Activated CD4-positive, alpha-beta T cell treated with anti-CD3 and anti-CD28 coated beads, Interleukin-10, Interleukin-2, amounts not matched to agents 100 ng/mL and 50 ng/mL, durations not matched to agents 16 hours and 8 hours (primary cell): Measurements from ENCODE around the gene MRTFB.

Experiments used
- DNase-seq: peaks from one replicate; pipeline ENCODE4 v3.0.0-alpha.2; 2020

The MRTFB gene

DNA sequence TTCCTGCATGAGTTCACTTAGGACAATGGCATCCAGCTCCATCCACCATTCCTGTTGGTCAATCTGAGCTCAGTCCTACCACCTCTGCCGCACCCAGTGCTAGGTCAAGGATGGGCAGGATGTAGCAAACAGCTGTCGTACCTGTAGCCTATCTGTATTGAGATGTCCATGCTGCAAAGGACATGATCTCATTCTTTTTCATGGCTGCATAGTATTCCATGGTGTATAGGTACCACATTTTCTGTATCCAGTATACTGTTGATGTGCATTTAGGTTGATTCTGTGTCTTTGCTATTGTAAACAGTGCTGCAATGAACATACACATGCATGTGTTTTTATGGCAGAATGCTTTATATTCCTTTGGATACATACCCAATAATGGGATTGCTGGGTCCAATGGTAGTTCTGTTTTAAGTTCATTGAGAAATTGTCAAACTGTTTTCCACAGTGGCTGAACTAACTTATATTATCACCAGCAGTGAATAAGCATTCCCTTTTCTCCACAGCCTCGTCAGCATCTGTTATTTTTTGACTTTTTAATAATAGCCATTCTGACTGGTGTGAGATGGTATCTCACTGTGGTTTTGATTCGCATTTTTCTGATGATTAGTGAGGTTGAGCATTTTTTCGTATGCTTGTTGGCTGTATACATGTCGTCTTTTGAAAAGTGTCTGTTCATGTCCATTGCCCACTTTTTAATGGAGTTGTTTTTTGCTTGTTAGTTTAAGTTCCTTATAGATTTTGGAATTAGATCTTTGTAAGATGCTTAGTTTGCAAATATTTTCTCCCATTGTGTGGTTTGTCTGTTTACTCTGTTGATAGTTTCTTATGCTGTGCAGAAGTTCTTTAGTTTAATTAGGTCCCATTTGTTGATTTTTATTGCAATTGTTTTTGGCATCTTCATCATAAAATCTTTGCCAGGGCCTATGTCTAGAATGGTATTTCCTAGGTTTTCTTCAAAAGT, 7.2 kb upstream of the MRTFB start:
- no peak for DNase-seq

DNA sequence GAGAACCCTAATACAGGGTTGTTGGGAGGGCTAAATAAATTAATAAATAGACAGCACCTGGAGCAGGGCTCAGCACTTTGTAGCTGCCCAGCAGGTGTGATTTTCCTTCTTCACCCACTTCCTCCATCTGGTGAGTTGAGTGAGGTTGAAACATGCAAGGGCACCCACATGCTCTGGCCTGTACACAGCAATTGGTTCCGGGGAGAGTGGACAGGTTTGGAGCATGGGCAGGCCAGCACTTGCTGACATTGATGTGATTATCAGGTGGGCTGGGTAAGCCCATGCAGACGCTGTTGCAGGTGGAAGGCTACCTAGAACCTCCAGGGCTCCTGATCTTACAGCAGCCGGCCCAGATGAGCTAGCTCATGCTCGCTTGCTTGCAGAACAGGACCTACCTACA, 1.3 kb upstream of the MRTFB start:
- no peak for DNase-seq

DNA sequence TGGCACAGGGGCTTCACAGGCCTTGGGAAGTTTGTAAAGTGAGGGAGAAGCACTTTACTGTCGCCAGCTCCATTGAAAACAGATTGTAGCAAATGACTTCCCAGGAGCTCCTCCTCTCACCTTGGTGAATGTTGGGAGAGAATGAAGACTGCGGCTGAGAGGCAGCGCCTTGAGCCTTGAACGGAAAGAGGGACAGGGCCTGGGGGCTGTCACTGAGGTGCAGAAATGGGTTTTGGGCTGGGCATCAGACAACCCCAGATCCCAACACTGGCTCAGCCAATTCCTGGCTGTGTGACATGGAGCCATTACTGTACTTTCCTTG, 603 bp upstream of the MRTFB start:
- no peak for DNase-seq

- DNase-seq = no peak
These were observed 605 bp downstream of the MRTFB start for GRCh38 chr16:14071576-14072271.

GRCh38 chr16:14072360-14072759, 1.2 kb downstream of the MRTFB start:
- no peak for DNase-seq

GRCh38 chr16:14074544-14074943, 3.4 kb downstream of the MRTFB start:
- no peak for DNase-seq

- no peak for DNase-seq
These were observed 6.8 kb downstream of the MRTFB start for GRCh38 chr16:14077918-14078317.

DNA sequence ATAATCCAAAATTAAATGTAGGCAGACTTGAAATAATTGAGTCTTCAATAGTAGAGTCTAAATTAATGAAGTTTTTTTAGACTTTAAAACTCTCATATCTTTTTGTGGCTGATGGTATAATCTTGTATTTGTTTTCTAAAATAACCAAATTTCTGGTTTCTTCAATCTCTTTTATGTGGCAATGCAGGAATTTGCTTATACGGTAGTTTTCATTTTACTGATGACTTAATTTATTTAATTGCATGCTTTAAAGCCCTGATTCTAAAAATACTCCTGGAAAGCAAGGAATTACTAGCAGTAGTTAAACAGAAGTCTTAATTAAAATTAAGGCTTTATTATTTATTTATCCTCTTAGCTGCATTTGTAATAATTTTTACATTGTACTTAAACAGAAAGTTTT, 15.4 kb downstream of the MRTFB start:
- no peak for DNase-seq

GRCh38 chr16:14087181-14087580, 16.1 kb downstream of the MRTFB start:
- no peak for DNase-seq

DNA sequence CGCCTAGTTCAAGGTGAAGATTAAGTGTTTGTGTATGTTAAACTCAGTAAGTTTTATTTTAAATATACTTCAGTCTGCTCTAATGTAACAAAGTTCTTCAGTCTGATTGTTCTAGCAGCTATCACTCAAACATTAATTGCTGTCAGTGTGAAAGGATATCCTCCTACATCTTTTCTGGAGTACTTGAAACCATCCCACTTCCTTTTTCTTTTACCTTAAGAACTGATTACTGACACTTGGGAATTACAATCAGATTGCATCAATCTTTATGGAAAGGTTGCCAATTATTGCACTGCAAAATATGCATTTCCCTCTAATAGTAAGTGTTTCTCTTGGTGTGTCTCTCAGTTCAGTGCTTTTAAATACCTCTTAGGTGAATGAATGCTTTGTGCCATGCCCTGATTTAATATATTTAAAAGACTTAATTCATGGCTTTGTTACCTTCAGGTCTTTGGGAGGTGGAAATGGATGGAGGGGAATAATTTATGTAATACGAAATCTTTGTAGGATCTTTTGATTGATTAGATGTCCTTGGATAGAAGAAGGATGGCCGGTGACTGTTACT, 16.6 kb downstream of the MRTFB start:
- DNase-seq = no peak

DNA sequence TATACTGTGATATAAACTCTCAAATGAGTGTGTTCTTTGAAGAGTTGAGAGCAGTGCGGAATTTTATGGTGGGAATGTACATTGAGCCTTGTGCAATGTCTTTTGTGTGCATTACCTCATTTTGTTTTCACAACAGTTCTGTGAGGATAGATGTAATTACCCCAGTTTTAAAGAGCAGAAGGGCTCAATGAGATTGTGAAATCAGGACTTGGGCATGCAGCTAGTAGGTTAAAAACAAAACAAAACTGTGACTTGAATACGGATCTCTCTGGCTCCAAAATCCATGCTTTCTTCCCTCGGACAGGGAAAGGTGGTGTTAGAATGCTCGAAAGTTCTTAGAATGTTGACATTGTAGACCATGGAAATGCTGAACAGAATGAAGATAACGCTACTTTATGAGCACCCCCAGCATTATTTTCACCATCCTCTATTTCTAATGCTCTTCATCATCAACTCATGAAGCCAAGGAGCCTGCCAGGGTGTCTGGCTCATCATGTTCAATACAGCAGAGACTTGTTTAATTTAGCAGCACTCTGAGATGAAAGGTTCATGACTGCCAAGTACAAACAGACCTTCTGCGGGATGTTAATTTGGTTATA, 17.1 kb downstream of the MRTFB start:
- DNase-seq = no peak

- no peak for DNase-seq
These were observed 18.2 kb downstream of the MRTFB start for GRCh38 chr16:14089283-14089823.

- no peak for DNase-seq
These were observed 21.4 kb downstream of the MRTFB start for GRCh38 chr16:14092561-14092960.

DNA sequence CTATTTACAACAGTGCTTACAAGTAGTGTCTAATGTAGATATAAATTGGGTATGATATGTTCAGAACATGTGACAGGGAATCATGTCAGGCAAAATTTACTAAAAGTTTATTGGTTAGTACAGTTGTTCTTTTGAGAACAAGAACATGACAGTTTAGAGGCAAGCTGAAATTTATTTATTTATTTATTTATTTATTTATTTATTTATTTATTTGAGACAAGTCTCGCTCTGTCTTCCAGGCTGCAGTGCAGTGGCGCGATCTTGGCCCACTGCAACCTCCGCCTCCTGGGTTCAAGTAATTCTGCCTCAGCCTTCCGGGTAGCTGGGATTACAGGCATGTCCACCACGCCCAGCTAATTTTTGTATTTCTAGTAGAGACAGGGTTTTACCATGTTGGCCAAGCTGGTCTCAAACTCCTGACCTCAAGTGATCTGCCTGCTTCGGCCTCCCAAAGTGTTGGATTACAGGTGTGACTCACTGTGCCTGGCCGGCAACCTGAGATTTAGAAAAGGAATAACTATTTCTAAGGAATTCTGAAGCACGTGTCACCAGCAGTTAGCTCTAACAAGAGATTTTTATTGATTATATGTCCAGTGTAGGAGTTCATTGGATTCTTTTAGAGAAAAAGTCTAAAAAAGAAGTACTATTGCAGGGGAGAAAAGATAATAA, 24.9 kb downstream of the MRTFB start:
- DNase-seq = no peak

DNA sequence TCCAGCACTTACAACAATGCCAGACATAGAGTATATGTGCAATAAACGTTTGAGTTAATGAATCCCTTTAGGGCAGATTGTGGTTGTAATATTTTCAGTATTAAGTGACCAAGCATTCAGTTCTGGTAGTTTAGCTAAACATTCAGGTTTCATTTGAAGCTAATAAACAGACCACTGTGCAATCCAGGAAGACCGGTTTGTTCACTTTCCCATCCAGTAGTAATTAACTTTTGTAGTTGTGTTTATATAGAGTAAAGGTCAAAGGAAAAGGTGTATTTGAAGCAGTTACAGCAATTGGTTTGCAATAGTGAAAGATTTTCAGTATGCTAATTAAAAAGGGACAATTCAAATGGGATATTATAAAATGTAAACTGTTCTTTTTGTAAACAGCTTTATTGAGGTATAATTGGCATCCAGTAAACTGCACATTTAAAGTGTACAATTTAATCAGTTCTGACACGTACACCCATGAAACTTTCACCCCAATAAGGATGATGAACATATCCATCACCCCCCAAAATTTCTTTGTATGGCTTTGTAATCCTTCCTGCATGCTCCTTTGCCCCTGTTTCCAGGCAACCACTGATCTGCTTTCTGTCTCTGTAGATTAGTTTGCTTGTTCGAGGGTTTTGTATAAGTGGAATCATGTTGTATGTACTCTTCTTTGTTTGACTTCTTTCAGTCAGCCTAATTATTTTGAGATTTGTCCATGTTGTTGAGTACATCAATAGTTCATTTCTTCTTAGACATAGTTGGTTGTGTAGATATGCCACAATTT, 26.3 kb downstream of the MRTFB start:
- DNase-seq = no peak

GRCh38 chr16:14098081-14098480, 27.0 kb downstream of the MRTFB start:
- DNase-seq = no peak

GRCh38 chr16:14100825-14101224, 29.7 kb downstream of the MRTFB start:
- no peak for DNase-seq

DNA sequence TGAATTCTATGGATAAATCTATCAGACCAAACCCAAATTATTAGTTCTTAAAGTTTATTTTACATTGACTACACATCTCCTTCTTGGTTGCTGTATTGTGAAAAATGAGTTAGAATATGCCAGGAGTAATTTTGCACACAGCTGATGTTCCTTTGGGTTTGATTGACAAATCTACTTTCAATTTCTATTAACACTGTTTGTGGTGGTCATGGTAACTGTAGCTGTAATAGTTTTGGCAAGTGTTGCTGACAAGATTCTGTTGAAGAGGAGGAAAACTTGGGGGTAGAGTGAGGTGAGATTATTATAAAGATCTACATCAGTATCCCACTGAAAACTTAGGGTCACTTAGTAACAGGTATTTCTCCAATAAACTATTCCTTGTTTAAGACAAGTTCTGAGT, 30.3 kb downstream of the MRTFB start:
- no peak for DNase-seq

GRCh38 chr16:14102925-14103720, 32.0 kb downstream of the MRTFB start:
- no peak for DNase-seq

- no peak for DNase-seq
These were observed 32.9 kb downstream of the MRTFB start for GRCh38 chr16:14104066-14104465.

GRCh38 chr16:14105760-14106375, 34.7 kb downstream of the MRTFB start:
- no peak for DNase-seq
